Ovary (tissue), 9 donors: ENCODE results near the gene EEF1A2. TPM values are rescaled to one million over a fixed set of nuclear protein-coding genes. Genes with fewer than 3 reads are reported as not detected.

ENCODE experiments used
- DNase-seq, 5 donors: peaks; one replicate each; pipeline ENCODE4 v3.0.0-alpha.2; 2019 to 2020
- H3K27ac ChIP-seq, 2 donors: fragments of 200-600 bp; one replicate each; pipeline versions ENCODE4 v1.5.1 to v1.8.0; 2019 to 2022
- H3K27me3 ChIP-seq: fragments of 200-600 bp; one replicate; pipeline ENCODE4 v1.8.0; 2022
- H3K36me3 ChIP-seq: fragments of 200-600 bp; sonication (generic); one replicate; pipeline ENCODE4 v1.5.1; 2019
- H3K4me1 ChIP-seq: one replicate; pipeline ENCODE4 v1.8.1; 2013; ENCODE audit warnings: mild to moderate bottlenecking, moderate library complexity; ENCODE audit not compliant: insufficient read depth
- H3K4me3 ChIP-seq: fragments of 200-600 bp; sonication (generic); one replicate; pipeline ENCODE4 v1.5.1; 2017
- H3K9me3 ChIP-seq, 2 donors: fragments of 200-600 bp in 1 of 2; sonication (generic) in 1 of 2; one replicate each; pipeline versions ENCODE4 v1.5.1 to v1.8.1; 2013 to 2019; ENCODE audit warnings: mild to moderate bottlenecking in 1 of 2, moderate library complexity in 1 of 2
- EP300 ChIP-seq: sonication (generic); formaldehyde crosslinking; IDR thresholded peaks from one replicate; pipeline ENCODE4 v1.6.1; 2017; ENCODE audit warnings: antibody characterized with exemption
- POLR2A ChIP-seq: fragments of 450-650 bp; IDR thresholded peaks from one replicate; pipeline ENCODE4 v1.6.1; 2017; ENCODE audit warnings: antibody characterized with exemption, mild to moderate bottlenecking, moderate library complexity
- WGBS, 3 donors: extraction: QIAGEN DNeasy Blood & Tissue Kit in 1 of 3; methylation state at CpG; one replicate each; pipeline versions ENCODE4 v1.1.5 to v1.1.7; 2013 to 2017; 5-methylcytosine and 5-hydroxymethylcytosine counted together
- intact Hi-C, 4 donors: fragments of 100-400 bp; cut with DNase I; formaldehyde crosslinking; loops; one replicate each; pipeline versions ENCODE4 v1.11.0 to v1.15.1; 2022 to 2023
- polyA plus RNA-seq, 2 donors: library from polyadenylated mRNA; stranded (reverse); fragments of 200-250 nt in 1 of 2; fragments of 350-450 nt in 1 of 2; fragmentation: Illumina TruSeq in 1 of 2; extraction: RNeasy Lipid Tissue Mini Kit (QIAGEN cat#74804) in 1 of 2; gene quantifications; one replicate each; pipeline ENCODE4 v1.2.3, GENCODE V29; 2013 to 2014
- total RNA-seq, 7 donors: library from RNA; depleted of rRNA in 2 of 7; stranded (reverse); fragments of >200 nt in 2 of 7; fragmentation: NEBNext Ultra II Directional in 3 of 7; extraction: Animal tissue kit (Norgen Biotek cat#: 25700) in 3 of 7; gene quantifications; one replicate each; pipeline versions ENCODE4 v1.1.0 to v1.2.4, GENCODE V29; 2016 to 2023
- TF ChIP-seq, protein P1 (sequence below), 3 donors: fragments of 450-650 bp in 2 of 3; fragments of 200-600 bp in 1 of 3; IDR thresholded peaks; one replicate each; pipeline versions ENCODE4 v1.5.1 to v1.8.0; 2016 to 2022; ENCODE audit warnings: antibody characterized with exemption in 3 of 3, mild to moderate bottlenecking in 1 of 3
- donor health status: DM: no; HTN: no; CAD: no; lungs with moderate emphysema.
- donor health status: DM: no; HTN: no; CAD: no.
- donor health status: Bipolar disorder and iron deficiency.
- donor health status: DM: yes; HTN: yes; CAD: no.
- donor health status: DM: no; HTN: no; CAD: no.
- donor health status: DM: yes; HTN: yes; CAD: no.

Gene EEF1A2
- total and polyA plus RNA-seq, 9 donors: 0.25 to 1.3 (median 0.69) TPM

DNA sequence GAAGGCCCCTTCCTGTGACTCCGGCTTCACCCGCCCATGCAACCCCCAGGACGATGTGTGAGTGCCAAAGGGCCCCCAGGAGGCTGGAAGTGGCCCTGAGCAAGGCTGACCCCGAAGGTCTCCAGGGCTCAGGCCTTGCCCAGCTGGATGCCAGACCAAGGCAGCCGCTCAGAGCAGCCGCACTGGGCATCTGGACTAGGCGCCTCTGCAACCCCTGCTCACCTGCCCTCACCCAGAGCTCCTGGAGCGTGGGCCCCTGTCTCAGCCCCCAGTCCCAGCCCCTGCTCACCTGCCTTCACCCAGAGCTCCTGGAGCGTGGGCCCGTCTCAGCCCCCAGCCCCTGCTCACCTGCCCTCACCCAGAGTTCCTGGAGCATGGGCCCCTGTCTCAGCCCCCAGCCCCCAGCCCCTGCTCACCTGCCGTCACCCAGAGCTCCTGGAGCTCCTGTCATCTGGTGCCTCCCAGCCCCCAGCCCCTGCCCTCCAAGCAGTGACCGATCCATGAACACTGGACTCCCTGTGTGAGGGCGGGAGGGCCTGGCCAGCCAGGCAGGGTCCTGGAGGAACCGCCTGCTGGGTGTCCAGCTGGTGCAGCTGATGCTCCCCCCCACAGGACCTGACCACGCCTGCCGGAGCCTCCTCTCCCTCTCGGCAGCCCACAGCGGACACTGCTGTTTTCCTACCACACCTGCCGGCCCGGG lies 47.5 kb upstream of the EEF1A2 start:
- DNase-seq: no peak
- intact Hi-C loops: no loop called here
- Histone ChIP-seq H3K36me3 (no peaks in the 10 kb centered on the region), H3K9me3 (no peaks in the 10 kb centered on the region), H3K27me3 (no peaks in the 10 kb centered on the region), H3K27ac (no peak overlapping the region), H3K4me3 (no peak overlapping the region), H3K4me1 (no peaks in the 10 kb centered on the region)
- TF ChIP-seq POLR2A (no peak), EP300 (no peak)
- TF ChIP-seq, protein P1, sequence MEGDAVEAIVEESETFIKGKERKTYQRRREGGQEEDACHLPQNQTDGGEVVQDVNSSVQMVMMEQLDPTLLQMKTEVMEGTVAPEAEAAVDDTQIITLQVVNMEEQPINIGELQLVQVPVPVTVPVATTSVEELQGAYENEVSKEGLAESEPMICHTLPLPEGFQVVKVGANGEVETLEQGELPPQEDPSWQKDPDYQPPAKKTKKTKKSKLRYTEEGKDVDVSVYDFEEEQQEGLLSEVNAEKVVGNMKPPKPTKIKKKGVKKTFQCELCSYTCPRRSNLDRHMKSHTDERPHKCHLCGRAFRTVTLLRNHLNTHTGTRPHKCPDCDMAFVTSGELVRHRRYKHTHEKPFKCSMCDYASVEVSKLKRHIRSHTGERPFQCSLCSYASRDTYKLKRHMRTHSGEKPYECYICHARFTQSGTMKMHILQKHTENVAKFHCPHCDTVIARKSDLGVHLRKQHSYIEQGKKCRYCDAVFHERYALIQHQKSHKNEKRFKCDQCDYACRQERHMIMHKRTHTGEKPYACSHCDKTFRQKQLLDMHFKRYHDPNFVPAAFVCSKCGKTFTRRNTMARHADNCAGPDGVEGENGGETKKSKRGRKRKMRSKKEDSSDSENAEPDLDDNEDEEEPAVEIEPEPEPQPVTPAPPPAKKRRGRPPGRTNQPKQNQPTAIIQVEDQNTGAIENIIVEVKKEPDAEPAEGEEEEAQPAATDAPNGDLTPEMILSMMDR (IDR thresholded peaks at IDR 0.05): no peak
- WGBS, 3 donors: 59 to 69% (median 64%) methylated on average over 18 to 20 of the region's 20 CpGs

GRCh38 chr20:63545814-63546213 lies 46.9 kb upstream of the EEF1A2 start:
- no peak for DNase-seq
- H3K4me3 ChIP-seq: no peak overlapping the region
- no peaks in the 10 kb centered on the region for H3K36me3 ChIP-seq
- H3K4me1 ChIP-seq: no peaks in the 10 kb centered on the region
- no peak for TF ChIP-seq POLR2A
- TF ChIP-seq, protein P1 (IDR thresholded peaks at IDR 0.05): no peak
- TF ChIP-seq EP300: no peak
- H3K27me3 ChIP-seq: no peaks in the 10 kb centered on the region
- 55 to 61% (median 59%) methylated on average over 6 of the region's 6 CpGs for WGBS, 3 donors
- intact Hi-C loops: no loop called here
- H3K27ac ChIP-seq: no peak overlapping the region
- no peaks in the 10 kb centered on the region for H3K9me3 ChIP-seq

GRCh38 chr20:63544958-63545516 lies 46.2 kb upstream of the EEF1A2 start:
- Histone ChIP-seq H3K27ac (no peak overlapping the region), H3K27me3 (no peaks in the 10 kb centered on the region), H3K9me3 (no peaks in the 10 kb centered on the region), H3K4me1 (no peaks in the 10 kb centered on the region), H3K4me3 (no peak overlapping the region), H3K36me3 (no peaks in the 10 kb centered on the region)
- TF ChIP-seq POLR2A (no peak), EP300 (no peak)
- WGBS, 3 donors: 68 to 76% (median 68%) methylated on average over 19 of the region's 19 CpGs
- intact Hi-C loops: no loop called here
- no peak for DNase-seq

GRCh38 chr20:63544241-63544957 lies 45.5 kb upstream of the EEF1A2 start:
- no peaks in the 10 kb centered on the region for H3K4me1 ChIP-seq
- TF ChIP-seq EP300: no peak
- TF ChIP-seq, protein P1 (IDR thresholded peaks at IDR 0.05): no peak
- TF ChIP-seq POLR2A: no peak
- intact Hi-C loops: no loop called here
- no peaks in the 10 kb centered on the region for H3K36me3 ChIP-seq
- H3K4me3 ChIP-seq: no peak overlapping the region
- WGBS, 3 donors: 48 to 58% (median 56%) methylated on average over 26 to 27 of the region's 27 CpGs
- H3K27ac ChIP-seq: no peak overlapping the region
- H3K27me3 ChIP-seq: no peaks in the 10 kb centered on the region
- no peaks in the 10 kb centered on the region for H3K9me3 ChIP-seq
- no peak for DNase-seq

DNA sequence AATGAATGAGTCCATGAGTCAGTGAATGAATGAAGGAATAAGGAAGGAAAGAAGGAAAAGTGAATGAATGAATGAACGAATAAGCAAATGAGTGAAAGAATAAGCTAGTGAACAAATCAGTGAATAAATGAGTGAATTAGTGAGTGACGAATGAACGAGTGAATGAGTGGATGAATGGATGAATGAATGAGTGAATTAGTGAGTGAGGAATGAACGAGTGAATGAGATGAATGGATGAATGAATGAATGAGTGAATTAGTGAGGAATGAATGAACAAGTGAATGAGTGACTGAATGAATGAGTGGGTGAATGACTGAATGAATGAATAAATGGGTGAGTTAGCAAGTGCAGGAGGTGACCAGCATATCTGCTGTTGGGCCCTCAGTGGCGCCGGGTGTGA lies 44.9 kb upstream of the EEF1A2 start:
- intact Hi-C loops: no loop called here
- Histone ChIP-seq H3K36me3 (no peaks in the 10 kb centered on the region), H3K27me3 (no peaks in the 10 kb centered on the region), H3K4me3 (no peak overlapping the region), H3K27ac (no peak overlapping the region), H3K4me1 (no peaks in the 10 kb centered on the region), H3K9me3 (no peaks in the 10 kb centered on the region)
- TF ChIP-seq, protein P1 (IDR thresholded peaks at IDR 0.05): no peak
- TF ChIP-seq EP300 (no peak), POLR2A (no peak)
- no peak for DNase-seq
- WGBS, 3 donors: 85 to 91% (median 88%) methylated on average over 6 of the region's 6 CpGs
